Spleen (tissue), 7 donors: ENCODE measurements around the gene DUSP16.

Source experiments
- POLR2A ChIP-seq, 3 donors: fragments of 450-650 bp; IDR thresholded peaks; one replicate each; pipeline ENCODE4 v1.5.1; 2017; ENCODE audit warnings: antibody characterized with exemption in 3 of 3, mild to moderate bottlenecking in 1 of 3
- POLR2AphosphoS5 ChIP-seq, 3 donors: sonication (generic); formaldehyde crosslinking; IDR thresholded peaks; one replicate each; pipeline ENCODE4 v1.5.1; 2017; ENCODE audit warnings: antibody characterized with exemption in 3 of 3
- TF ChIP-seq, protein P1 (sequence below), 11 experiments: fragments of 200-600 bp in 7 of 11; fragments of 450-650 bp in 4 of 11; sonication (generic) in 4 of 11; IDR thresholded peaks in 8 of 11; conservative IDR thresholded peaks in 3 of 11; 1 replicate in 7 of 11; 2 replicates in 4 of 11; pipeline versions ENCODE4 v1.4.0 to v1.8.0; 2016 to 2021; ENCODE audit warnings: antibody characterized with exemption in 11 of 11, inconsistent platforms in 4 of 11, mild to moderate bottlenecking in 1 of 11
- donor health status: DM: no; HTN: no; CAD: no; lungs with moderate emphysema.
- donor health status: DM: no; HTN: no; CAD: no.
- donor health status: DM: no; HTN: no; CAD: no.

- TF ChIP-seq, protein P1, sequence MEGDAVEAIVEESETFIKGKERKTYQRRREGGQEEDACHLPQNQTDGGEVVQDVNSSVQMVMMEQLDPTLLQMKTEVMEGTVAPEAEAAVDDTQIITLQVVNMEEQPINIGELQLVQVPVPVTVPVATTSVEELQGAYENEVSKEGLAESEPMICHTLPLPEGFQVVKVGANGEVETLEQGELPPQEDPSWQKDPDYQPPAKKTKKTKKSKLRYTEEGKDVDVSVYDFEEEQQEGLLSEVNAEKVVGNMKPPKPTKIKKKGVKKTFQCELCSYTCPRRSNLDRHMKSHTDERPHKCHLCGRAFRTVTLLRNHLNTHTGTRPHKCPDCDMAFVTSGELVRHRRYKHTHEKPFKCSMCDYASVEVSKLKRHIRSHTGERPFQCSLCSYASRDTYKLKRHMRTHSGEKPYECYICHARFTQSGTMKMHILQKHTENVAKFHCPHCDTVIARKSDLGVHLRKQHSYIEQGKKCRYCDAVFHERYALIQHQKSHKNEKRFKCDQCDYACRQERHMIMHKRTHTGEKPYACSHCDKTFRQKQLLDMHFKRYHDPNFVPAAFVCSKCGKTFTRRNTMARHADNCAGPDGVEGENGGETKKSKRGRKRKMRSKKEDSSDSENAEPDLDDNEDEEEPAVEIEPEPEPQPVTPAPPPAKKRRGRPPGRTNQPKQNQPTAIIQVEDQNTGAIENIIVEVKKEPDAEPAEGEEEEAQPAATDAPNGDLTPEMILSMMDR (IDR thresholded peaks at IDR 0.05 in 8 of 11, conservative IDR thresholded peaks at IDR 0.05 in 3 of 11): no peak
- TF ChIP-seq POLR2A (IDR thresholded peaks at IDR 0.05) (no peak), POLR2AphosphoS5 (IDR thresholded peaks at IDR 0.05) (no peak)
These were observed 106.0 kb downstream of the DUSP16 start for GRCh38 chr12:12456637-12457036.
